Jurkat, Clone E6-1 (cell line): ENCODE data around the gene GPRIN2. TPM values are rescaled to one million over a fixed set of nuclear protein-coding genes. Genes with fewer than 3 reads are reported as not detected.
"Not testable (repeated sequence)": the region's sequence is repeated elsewhere in the genome, so short reads cannot be mapped to it uniquely, and the experiment has no call there.

Source experiments
- DNase-seq: peaks from one replicate; pipeline ENCODE4 v3.0.0-alpha.2; 2011; ENCODE audit warnings: low read depth, low spot score
- H3K4me3 ChIP-seq: 2 replicates; pipeline ENCODE4 v1.5.1; 2011; ENCODE audit warnings: mild to moderate bottlenecking, low read length, control low read depth, moderate library complexity
- polyA plus RNA-seq: library from polyadenylated mRNA; unstranded; fragments of >200 nt; gene quantifications from one replicate; pipeline ENCODE4 v1.2.1, GENCODE V29; 2012; ENCODE audit warnings: missing spikeins; ENCODE audit not compliant: insufficient read length, insufficient read depth

GPRIN2 gene
- polyA plus RNA-seq: not detected

DNA sequence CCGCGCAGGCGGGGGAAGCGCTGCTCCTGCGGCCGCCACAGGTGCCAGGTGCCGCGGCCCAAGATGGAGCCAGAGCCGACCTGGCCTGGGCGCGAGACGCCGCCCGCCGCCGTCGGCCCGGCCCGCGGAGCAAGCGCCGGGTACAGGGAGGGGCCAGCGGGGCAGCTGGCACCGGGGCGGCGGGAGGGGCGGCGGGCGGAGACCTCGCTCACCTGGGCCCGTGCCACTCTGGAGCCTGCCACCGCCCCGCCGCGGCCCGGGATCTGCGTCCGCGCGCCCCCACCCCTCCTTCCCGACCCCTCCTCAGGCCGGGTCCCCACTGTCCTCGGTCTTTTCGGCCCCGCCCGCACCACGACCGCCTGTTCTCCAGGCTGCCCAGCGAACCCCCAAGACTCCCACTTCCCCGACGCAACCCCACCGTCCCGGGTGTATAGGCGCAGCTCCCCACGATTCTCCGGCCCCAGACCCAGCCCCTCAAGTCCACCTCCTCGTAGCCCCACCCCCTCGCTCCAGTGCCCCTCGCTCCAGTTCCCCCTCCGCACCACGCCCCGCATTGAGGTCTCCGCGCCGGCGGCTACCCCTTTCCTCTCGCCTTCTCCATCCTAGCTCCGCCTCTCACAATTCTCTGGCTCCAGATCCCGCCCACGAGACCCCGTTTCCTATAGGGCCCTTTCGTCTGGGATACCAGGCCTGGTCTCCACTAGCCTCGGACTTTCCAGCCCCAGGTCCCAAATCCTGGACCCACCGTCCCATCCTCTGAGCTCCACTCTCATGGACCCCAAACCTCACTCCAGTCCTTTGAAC is at the start of gene GPRIN2:
TSS of gene GPRIN2 (minus strand) at position 144 of the 804 bp plus-strand sequence. CDS start 5,922 bp downstream, outside the sequence.
- no peak for DNase-seq
- no peak within 1 kb of the TSS for H3K4me3 ChIP-seq

DNA sequence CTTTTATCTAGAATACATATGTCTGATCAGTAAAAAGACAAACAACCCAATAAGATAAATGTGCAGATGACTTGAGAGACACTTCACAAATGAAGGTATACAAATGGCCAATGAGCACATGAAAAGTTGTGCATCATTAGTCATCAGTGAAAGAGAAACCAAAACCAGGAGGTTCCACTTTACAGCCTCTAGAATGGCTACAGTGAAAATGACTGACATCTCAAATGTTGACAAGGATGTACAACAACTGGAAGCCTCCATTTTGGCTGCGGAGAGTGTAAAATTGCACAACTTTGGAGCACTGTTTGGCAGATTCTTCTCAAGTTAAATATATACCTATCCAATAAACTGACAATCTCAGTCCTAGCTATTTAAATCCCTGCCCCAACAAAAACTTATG is 44.1 kb upstream of the GPRIN2 start:
- not testable (repeated sequence) for H3K4me3 ChIP-seq, DNase-seq

DNA sequence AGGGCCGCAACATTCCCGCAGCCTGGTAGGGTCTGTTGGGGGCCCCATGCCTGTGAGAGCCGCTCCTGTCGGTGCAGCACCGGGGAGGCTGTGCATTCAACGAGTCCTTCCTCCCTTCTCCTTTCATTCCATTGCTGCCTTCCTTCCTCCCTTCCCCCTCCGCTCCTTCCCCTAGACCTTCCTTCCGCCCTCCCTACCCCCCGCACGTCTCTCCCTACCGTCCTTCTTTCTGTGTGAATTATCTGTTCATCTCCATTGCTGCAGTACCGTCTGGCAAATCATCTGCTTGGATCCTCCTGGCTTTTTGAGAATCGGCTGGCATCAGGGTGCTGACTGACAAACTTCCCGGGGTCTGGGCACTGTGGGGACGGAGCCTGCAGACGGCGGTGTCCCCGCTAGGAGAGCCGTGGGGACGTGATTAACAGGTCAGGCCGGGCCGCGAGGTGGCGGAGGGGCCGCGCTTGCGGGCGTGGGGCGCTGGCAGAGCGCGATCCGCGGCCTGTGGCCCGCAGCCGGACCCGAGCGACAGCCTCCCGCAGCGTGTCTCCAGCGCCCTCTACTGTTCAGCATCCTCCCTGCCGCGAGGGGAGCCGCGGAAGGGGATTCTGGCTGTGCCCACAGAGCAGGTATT is 41.3 kb upstream of the GPRIN2 start:
- not testable (repeated sequence) for DNase-seq, H3K4me3 ChIP-seq

DNA sequence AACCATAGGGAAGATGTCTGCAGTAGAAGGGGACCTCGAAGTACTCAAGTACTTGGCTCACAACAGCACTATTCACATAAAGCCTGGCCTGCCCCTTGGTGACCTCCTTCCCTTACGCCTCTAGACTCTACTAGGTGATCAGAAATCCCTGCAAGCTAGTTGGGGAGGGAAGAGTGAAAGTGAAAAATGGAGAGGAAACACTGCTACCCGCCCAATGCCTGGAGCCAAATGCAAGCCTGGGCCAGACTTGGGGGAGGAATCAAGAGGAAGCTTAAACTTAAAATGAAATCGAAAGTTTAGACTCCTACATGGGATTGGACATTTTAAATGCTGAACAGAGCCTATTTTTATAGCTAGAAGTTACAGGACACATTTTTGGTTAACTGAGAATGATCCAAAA is 40.1 kb upstream of the GPRIN2 start:
- DNase-seq, H3K4me3 ChIP-seq: not testable (repeated sequence)

DNA sequence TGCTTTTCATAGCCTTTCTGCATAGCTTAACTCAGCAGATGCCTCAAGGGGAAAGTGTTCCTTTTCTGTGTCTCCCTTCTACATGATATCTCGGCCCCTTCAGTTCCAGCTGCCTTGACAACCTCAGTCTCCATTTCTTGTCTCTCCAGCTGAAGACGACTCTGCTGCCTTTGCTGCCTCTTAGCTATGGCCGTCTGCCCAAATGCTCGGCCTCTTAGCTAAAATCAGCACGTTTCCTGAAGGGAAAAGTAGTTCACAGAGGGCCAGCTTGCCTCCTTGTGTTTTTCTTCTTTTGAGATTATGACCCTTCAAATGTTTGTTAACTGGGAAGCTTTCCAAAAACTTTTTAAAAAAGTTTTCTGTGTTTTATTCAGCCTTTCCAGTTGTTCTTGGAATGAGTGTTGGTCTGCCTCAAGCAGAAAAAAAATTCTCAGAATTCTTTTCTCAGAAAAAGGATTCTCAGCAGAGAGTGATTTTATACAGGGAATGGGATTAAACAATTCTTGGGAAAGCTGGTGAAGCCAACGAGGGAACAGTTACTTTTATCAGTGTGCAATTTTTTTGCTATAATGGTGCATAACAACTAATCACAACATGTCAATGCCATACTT is 38.1 kb upstream of the GPRIN2 start:
- not testable (repeated sequence) for H3K4me3 ChIP-seq, DNase-seq

DNA sequence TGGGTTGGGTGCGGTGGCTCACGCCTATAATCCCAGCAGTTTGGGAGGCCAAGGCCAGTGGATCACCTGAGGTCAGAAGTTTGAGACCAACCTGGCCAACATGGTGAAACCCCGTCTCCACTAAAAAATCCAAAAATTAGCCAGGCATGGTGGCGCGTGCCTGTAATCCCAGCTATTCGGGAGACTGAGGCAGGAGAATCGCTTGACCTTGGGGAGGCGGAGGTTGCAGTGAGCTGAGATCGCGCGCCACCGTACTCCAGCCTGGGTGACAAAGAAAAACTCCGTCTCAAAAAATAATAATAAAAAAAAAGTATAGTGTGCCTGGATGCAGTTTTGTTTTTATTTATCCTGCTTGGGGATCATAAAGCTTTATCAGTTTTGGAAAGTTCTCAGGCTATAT is 36.8 kb upstream of the GPRIN2 start:
- H3K4me3 ChIP-seq, DNase-seq: not testable (repeated sequence)

DNA sequence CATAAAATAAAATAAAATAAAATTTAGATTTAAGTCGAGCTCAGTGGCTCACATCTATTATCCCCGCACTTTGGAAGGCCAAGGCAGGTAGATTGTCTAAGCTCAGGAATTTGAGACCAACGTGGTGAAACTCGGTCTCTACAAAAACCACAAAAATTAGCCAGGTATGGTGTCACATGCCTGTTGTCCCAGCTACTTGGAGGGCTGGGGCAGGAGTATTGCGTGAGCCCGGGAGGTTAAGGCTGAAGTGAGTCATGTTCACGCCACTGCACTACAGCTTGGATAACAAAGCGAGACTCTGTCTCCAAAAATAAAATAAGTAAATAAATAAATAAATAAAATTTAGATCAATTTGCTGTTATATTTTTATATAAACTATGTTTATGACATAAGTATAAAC is 34.6 kb upstream of the GPRIN2 start:
- H3K4me3 ChIP-seq, DNase-seq: not testable (repeated sequence)

DNA sequence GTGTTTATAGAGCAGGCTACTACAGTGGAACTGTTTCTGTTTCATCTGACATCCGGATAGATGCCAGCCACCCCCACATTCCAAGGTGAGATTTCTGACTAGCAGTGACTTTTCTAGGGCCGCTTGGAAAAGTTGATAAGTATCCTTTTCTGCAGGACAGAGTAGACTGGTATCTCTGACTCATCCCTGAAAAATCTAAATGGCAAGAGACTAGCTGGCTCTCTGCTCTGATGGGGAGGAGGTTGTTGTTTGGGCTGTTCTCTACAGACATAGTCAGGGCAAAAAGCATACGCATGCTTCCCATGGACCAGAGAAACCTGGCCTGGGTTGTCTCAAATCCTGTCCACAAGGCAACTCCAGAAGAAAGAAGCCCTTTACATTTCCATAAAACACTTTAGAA is 33.1 kb upstream of the GPRIN2 start:
- not testable (repeated sequence) for H3K4me3 ChIP-seq, DNase-seq

DNA sequence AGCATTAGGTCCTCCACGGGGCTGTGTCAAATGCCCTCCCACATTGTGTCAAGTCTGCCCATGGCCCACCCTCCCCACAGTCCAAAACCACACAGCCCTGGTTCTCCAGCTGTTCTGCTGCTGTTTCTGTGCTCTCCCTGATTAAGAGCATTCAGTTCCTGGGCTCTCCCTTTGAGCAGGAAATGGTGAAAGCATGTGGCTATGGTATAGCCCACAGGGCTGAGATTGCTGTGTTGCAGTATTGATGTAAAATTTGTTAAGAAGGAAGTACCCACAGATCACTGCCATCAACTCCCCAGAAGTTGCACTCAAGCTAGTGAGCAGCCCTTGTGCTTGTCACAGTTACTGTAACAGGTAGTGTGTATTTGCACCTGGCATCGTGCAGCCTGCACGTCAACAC is 31.8 kb upstream of the GPRIN2 start:
- not testable (repeated sequence) for H3K4me3 ChIP-seq, DNase-seq

DNA sequence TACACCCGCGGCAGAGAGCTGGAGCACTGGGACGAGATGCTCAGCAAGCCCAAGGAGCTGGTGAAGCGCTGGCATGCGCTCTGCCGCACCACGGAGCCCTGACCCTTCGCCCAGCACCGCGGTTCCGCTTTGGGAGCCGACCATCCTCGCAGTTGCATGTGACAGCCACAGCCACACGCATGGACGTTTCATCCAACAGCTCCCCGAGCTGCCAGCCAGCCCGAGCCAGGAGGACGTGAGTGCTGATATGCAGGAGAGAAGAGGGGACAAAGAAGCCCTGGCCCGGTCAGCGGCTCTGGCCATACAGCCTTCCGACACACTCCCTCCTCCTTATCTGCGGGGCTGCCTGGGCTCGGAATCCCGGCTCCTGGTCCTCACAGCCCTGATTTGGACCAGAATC is 31.1 kb upstream of the GPRIN2 start:
- H3K4me3 ChIP-seq, DNase-seq: not testable (repeated sequence)

DNA sequence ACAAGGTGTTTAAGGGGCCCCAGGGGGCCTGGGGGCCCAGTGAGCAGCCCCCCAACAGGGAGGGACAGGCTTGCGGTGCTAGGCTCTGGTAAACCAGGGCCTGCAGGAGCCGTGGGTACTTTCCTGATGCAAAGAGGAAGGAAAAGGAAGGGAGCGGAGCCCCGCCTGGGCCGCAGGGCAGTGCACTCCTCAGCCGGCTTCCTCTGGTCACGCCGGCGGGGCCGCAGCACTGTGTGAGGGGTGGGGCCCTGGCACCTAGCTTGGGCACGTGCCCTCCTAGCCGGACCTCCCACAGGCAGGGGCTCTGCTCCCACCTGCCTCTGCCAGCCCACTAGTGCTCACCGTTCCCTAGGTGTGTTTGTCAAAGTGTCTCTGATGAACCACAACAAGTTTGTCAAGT is 28.8 kb upstream of the GPRIN2 start:
- not testable (repeated sequence) for DNase-seq, H3K4me3 ChIP-seq

DNA sequence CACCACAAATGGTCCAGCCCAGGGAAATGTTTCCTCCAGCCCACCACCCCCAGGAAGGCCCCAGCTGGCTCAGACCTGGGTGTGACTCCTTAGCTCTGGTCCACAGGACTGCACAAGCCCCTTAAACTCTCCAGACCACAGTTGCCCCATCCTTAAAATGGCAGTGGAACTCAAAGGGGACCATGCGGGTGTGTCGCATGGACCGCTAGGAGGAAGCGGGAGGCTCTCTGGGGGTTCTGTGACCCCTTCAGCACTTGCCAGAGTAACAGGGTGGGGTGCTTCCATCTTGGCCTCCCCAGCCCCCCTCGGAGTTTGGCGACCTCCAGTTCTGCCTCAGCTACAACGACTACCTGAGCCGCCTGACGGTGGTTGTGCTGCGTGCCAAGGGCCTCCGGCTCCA is 27.7 kb upstream of the GPRIN2 start:
- not testable (repeated sequence) for DNase-seq, H3K4me3 ChIP-seq

DNA sequence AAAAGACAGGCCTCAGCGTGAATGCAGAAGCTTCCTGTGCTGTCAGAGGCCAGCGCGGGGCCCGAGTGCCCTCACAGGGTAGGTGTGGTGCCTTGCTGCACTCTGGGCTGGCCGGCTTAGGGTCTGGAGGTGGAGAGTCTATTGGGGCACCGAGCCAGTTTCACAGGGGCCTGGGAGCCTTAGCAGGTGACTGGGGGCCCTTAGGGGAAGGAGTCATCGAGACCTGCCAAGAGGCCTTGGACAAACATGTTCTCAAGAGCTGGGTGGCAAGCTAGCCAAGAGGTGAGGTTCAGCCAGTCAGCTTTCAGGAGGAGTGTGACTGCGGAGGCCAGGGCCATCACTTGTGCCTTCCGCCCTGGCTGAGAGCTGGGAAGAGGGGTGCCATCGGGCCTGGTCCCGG is 26.1 kb upstream of the GPRIN2 start:
- not testable (repeated sequence) for H3K4me3 ChIP-seq, DNase-seq

DNA sequence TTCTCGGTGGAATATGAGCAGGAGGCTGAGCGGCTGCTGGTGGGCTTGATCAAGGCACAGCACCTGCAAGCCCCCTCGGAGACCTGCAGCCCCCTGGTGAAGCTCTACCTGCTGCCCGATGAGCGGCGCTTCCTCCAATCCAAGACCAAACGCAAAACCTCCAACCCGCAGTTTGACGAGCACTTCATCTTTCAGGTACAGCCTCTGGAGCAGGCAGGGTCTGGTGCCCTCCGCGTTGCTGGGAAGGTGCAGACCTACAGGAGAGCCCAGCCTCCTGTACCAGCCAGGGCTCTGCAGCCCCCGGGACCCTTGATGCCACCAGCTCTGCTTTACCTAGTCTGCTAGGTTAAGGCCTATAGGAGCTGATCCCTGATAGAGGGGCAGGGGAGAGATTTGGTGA is 25.5 kb upstream of the GPRIN2 start:
- H3K4me3 ChIP-seq, DNase-seq: not testable (repeated sequence)

DNA sequence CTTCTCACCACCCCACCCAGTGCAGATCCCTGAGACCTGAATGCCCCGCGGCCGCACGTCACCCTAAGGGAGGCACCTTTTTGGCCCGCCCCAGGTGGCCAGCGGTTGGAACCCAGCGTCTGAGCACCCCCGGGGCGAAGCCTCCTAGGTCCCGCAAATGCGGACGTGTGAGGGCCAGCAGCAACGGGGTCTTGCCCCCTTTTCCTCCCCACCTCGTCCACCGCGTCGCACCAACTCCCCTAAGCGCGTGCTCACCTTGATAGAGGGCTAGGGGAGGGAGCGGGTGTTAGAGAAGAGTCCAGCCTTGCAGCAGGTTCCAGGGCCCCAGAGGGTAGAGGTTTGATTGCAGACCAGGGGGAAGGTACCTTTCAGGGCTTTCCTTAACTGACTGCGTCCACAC is 22.9 kb upstream of the GPRIN2 start:
- not testable (repeated sequence) for DNase-seq, H3K4me3 ChIP-seq

DNA sequence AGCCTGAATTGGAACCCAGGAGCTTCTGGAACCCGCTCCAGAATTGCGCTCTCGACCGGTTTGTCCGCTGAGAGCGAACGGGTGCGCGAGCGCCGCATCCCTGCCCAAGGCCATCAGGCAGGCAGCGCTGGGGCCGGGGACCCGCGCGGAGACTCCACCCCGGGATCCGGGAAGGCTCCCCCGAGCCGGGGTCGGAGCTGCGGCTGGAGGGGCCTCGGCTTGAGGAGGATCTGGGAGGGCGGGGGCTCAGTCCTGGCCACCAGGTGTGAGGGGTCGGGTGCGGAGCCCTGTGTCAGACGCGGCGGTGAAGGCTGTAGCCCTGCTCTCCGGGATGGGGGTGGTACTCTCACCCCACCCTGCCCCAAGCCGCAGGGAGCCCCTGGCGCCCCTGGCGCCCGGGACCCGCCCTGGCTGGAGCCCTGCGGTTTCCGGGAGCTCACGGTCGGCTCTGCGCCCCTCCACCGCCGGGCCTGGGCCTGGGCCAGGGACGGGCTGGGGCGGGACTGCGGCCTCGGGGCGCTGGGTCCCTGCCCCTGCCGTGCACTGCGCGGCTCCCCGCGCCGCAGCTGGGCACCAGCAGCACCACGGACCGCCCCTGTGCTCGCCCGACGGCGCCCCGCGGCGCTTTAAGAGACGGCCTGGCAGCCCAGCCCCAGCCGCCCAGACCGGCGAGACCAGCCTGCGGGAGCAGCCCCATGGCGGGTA is 22.2 kb upstream of the GPRIN2 start, which contains the start of gene SYT15:
TSS of gene SYT15 (plus strand) at position 655 of the 705 bp plus-strand sequence. CDS start at position 696, 41 bp downstream.
- not testable (repeated sequence) for DNase-seq, H3K4me3 ChIP-seq

DNA sequence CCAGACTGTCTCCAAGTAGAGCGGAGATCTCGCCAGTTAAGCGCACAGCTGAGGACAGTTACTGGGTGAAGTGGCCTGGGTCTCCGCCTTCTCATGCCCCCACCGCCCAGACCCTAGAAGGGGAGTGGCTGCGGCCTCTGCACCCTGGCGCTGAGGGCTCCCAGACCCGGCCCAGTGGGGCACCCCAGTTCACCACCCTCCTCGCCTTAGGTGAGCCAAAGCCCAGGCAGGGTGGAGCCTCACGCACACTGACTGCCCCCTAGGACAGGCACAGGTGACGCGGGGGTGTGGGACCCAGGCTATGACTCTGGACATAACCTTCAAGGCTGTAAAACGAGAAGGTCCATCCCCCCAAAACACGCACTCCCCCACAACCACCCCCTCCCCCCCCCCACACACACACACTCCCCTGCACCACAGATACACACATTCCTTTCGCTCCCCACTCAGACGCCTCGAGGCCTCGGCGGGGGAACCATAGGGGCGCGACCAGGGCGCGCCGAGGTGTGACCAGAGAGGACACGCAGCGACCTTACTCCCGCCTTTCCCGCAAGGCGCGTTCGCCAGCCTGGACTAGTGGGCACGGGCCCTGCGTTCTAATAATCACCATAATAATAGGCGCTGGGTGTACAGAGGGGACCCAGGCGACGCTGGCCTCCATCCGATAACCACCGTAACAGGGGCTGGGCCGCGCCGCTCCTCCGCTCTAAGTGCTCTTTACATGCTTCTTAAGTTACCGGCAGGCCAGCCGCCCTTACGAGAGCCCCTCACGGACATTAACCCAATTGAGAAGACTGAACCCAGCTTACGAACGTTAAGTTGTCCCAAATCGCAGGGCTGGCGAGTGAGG is 21.4 kb upstream of the GPRIN2 start:
- H3K4me3 ChIP-seq, DNase-seq: not testable (repeated sequence)

DNA sequence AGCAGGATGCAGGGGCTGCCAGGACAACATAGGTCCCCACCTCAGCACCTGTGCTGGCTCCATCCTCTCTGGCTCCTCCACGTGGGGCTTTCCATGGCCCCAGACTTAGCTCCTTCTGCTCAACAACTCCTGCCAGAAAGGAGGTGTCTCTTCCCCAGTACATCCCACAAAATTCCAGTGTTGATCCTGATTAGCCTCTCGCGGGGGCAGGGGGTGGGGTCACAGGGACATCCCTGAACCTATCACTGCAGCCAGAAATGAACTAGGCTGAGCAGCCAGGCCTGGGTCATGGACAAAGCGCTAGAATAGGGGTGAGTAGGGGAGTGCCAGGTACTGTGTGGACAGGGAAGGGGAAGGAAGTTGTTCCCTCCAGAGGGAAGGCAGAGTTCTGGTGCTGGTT is 17.4 kb upstream of the GPRIN2 start:
- DNase-seq, H3K4me3 ChIP-seq: not testable (repeated sequence)
